Mammary epithelial cell (primary cell): ENCODE data around the gene MACO1.

Source experiments
- EZH2 ChIP-seq: IDR thresholded peaks from 2 replicates; pipeline ENCODE4 v1.6.1; 2012; ENCODE audit warnings: low read length, inconsistent platforms, borderline replicate concordance
- TF ChIP-seq, protein P1 (sequence below), 2 donors: IDR thresholded peaks in 1 of 2; conservative IDR thresholded peaks in 1 of 2; 2 replicates each; pipeline ENCODE4 v1.5.1; 2011 to 2012; ENCODE audit warnings: inconsistent platforms in 2 of 2, low read length in 2 of 2, mild to moderate bottlenecking in 2 of 2, control low read depth in 1 of 2, low read depth in 1 of 2; ENCODE audit not compliant: insufficient read depth in 1 of 2; ENCODE audit errors: extremely low read depth in 1 of 2

- TF ChIP-seq, protein P1, sequence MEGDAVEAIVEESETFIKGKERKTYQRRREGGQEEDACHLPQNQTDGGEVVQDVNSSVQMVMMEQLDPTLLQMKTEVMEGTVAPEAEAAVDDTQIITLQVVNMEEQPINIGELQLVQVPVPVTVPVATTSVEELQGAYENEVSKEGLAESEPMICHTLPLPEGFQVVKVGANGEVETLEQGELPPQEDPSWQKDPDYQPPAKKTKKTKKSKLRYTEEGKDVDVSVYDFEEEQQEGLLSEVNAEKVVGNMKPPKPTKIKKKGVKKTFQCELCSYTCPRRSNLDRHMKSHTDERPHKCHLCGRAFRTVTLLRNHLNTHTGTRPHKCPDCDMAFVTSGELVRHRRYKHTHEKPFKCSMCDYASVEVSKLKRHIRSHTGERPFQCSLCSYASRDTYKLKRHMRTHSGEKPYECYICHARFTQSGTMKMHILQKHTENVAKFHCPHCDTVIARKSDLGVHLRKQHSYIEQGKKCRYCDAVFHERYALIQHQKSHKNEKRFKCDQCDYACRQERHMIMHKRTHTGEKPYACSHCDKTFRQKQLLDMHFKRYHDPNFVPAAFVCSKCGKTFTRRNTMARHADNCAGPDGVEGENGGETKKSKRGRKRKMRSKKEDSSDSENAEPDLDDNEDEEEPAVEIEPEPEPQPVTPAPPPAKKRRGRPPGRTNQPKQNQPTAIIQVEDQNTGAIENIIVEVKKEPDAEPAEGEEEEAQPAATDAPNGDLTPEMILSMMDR (conservative IDR thresholded peaks at IDR 0.05 in 1 of 2, IDR thresholded peaks at IDR 0.05 in 1 of 2; ENCODE audit: extremely low read depth in 1 of 2, insufficient read depth in 1 of 2, low read depth in 1 of 2, low read length in 2 of 2), result peak; percentile 56 to 75
- no peak for TF ChIP-seq EZH2
Observed at GRCh38 chr1:25503551-25504426, 73.1 kb downstream of the MACO1 start.
